SK-N-MC (cell line): ENCODE results near the gene CLEC16A.

Experiments used
- EZH2 ChIP-seq: fragments of 200-600 bp; sonication (generic); IDR thresholded peaks from one replicate; pipeline ENCODE4 v1.6.1; 2017; ENCODE audit warnings: antibody characterized with exemption
- FOXP2 ChIP-seq: optimal IDR thresholded peaks from 2 replicates; pipeline ENCODE3; 2011; ENCODE audit warnings: mild to moderate bottlenecking, moderate library complexity; ENCODE audit not compliant: insufficient read depth; ENCODE audit errors: extremely low read length, control extremely low read depth
- POLR2AphosphoS5 ChIP-seq: IDR thresholded peaks from 2 replicates; pipeline ENCODE4 v1.6.1; 2012; ENCODE audit warnings: mild to moderate bottlenecking, low read depth, low read length, borderline replicate concordance

DNA sequence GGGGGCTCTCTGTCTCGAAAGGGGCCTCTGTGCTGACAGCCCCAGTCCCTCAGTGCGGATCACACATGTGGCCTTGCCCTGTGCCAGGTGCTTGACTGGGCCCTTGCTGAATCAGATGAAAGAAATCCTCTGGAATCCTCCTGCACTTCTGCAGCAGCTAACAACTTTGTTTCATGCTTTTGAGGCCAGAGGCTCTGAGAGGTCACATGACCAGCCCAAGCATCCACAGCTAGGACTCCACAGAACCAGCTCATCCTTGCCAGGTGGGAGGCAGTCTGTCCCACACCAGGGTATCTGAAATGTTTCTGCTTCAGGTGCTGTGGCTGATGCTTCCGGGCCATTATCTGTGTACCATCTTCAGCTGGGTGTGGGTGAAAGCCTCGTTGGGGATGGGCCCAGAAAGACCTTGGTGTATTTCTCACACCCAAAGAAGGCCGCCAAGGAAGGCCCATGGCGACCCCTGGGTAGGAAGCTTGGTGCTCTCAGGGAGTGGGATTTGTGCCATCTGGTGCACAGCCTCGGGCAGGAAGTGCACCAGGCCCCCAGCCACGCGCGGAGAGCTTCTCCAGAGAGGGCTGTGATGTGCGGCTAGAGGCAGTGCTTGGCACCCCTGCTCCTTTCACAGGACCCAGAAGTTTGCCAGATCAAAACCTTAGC lies 143.8 kb downstream of the CLEC16A start:
- TF ChIP-seq FOXP2 (no peak), EZH2 (no peak), POLR2AphosphoS5 (no peak)
